Glutamatergic neuron (in vitro differentiated cells): ENCODE data around the gene MIA3. TPM values are rescaled to one million over a fixed set of nuclear protein-coding genes. Genes with fewer than 3 reads are reported as not detected.

Experiments
- DNase-seq: peaks from one replicate; pipeline ENCODE4 v3.0.0; 2022
- H3K27ac Mint-ChIP-seq: one replicate; pipeline ENCODE4 v1.8.0; 2020; ENCODE audit warnings: mild to moderate bottlenecking, mixed read lengths, inconsistent platforms; ENCODE audit not compliant: unreplicated experiment
- H3K27me3 Mint-ChIP-seq: one replicate; pipeline ENCODE4 v1.8.0; 2020; ENCODE audit warnings: mild to moderate bottlenecking, moderate library complexity, mixed read lengths, inconsistent platforms; ENCODE audit not compliant: unreplicated experiment
- H3K36me3 Mint-ChIP-seq: one replicate; pipeline ENCODE4 v1.8.0; 2020; ENCODE audit warnings: mild to moderate bottlenecking, mixed read lengths, inconsistent platforms; ENCODE audit not compliant: unreplicated experiment
- H3K4me1 Mint-ChIP-seq: one replicate; pipeline ENCODE4 v1.8.0; 2020; ENCODE audit warnings: mild to moderate bottlenecking, low read depth, mixed read lengths, inconsistent platforms; ENCODE audit not compliant: unreplicated experiment
- H3K4me3 Mint-ChIP-seq: one replicate; pipeline ENCODE4 v1.8.0; 2020; ENCODE audit warnings: mild to moderate bottlenecking, mixed read lengths, inconsistent platforms; ENCODE audit not compliant: unreplicated experiment
- H3K9me3 Mint-ChIP-seq: one replicate; pipeline ENCODE4 v1.8.0; 2020; ENCODE audit warnings: mild to moderate bottlenecking, moderate library complexity, mixed read lengths, inconsistent platforms; ENCODE audit not compliant: unreplicated experiment
- CTCF ChIP-seq: fragments of 200-600 bp; sonication (generic); IDR thresholded peaks from one replicate; pipeline ENCODE4 v1.5.0; 2021; ENCODE audit not compliant: partially characterized antibody, unreplicated experiment
- long read RNA-seq: library from polyadenylated mRNA; unstranded; transcript quantifications from one replicate; pipeline ENCODE4 v2.0.0, GENCODE V29; 2020; ENCODE audit not compliant: unreplicated experiment
- total RNA-seq: library from RNA; stranded (reverse); fragmentation: NEBNext Ultra II Directional; extraction: Animal tissue kit (Norgen Biotek cat#: 25700); gene quantifications from one replicate; pipeline ENCODE4 v1.2.1, GENCODE V29; 2021; ENCODE audit not compliant: unreplicated experiment

Gene MIA3
- 65.4 TPM for total RNA-seq
- long read RNA-seq, full-length matches to known transcripts, result 1 of 7 reads
- long read RNA-seq, partial matches to known transcripts, result 4 of 7 reads
- long read RNA-seq, other reads (novel, unspliced or antisense), result 2 of 7 reads

GRCh38 chr1:222618001-222618879, at the start of gene MIA3:
TSS of gene MIA3 (plus strand) at chr1:222618097. CDS start at chr1:222618111, 14 bp downstream.
- Mint-ChIP-seq H3K27me3 (peaks cover 14% of the 10 kb centered on the region), H3K27ac (peak within 1 kb of the TSS; percentile 98), H3K4me1 (peaks cover 29% of the 10 kb centered on the region), H3K36me3 (no peaks in the 10 kb centered on the region), H3K4me3 (peak within 1 kb of the TSS; percentile 90), H3K9me3 (peaks cover 16% of the 10 kb centered on the region)
- peak; percentile 36 for DNase-seq
- no peak for TF ChIP-seq CTCF

GRCh38 chr1:222570837-222571236, 47.1 kb upstream of the MIA3 start:
- H3K36me3 Mint-ChIP-seq, result peaks cover 8% of the 10 kb centered on the region
- H3K27me3 Mint-ChIP-seq, result no peaks in the 10 kb centered on the region
- no peaks in the 10 kb centered on the region for H3K4me1 Mint-ChIP-seq
- no peaks in the 10 kb centered on the region for H3K9me3 Mint-ChIP-seq
- TF ChIP-seq CTCF, result no peak
- H3K4me3 Mint-ChIP-seq, result no peak overlapping the region
- H3K27ac Mint-ChIP-seq, result no peak overlapping the region
- DNase-seq, result no peak

- DNase-seq, result no peak
- H3K27me3 Mint-ChIP-seq, result no peaks in the 10 kb centered on the region
- no peak overlapping the region for H3K4me3 Mint-ChIP-seq
- TF ChIP-seq CTCF, result no peak
- peaks cover 2% of the 10 kb centered on the region for H3K9me3 Mint-ChIP-seq
- H3K36me3 Mint-ChIP-seq, result no peaks in the 10 kb centered on the region
- no peak overlapping the region for H3K27ac Mint-ChIP-seq
- H3K4me1 Mint-ChIP-seq, result no peaks in the 10 kb centered on the region
Measured at GRCh38 chr1:222579316-222579715, 38.6 kb upstream of the MIA3 start.

GRCh38 chr1:222582099-222582774, 35.7 kb upstream of the MIA3 start:
- Mint-ChIP-seq H3K4me3 (no peak overlapping the region), H3K36me3 (no peaks in the 10 kb centered on the region), H3K27ac (no peak overlapping the region), H3K9me3 (peaks cover 2% of the 10 kb centered on the region), H3K27me3 (no peaks in the 10 kb centered on the region), H3K4me1 (no peaks in the 10 kb centered on the region)
- no peak for TF ChIP-seq CTCF
- DNase-seq, result no peak

GRCh38 chr1:222583079-222583478, 34.8 kb upstream of the MIA3 start:
- Mint-ChIP-seq H3K27ac (no peak overlapping the region), H3K4me1 (no peaks in the 10 kb centered on the region), H3K27me3 (no peaks in the 10 kb centered on the region), H3K36me3 (no peaks in the 10 kb centered on the region), H3K4me3 (no peak overlapping the region), H3K9me3 (peaks cover 2% of the 10 kb centered on the region)
- no peak for DNase-seq
- TF ChIP-seq CTCF, result no peak
